Measurements from ENCODE around the gene EXOC7.
"Not testable (repeated sequence)": the region's sequence is repeated elsewhere in the genome, so short reads cannot be mapped to it uniquely, and the experiment has no call there.

Gene EXOC7

GRCh38 chr17:76076765-76077583 is 26.6 kb downstream of the EXOC7 start:
- H3K9me3 Mint-ChIP-seq: no peaks in the 10 kb centered on the region
- H3K27ac Mint-ChIP-seq (ENCODE audit: low read depth): peak overlapping the region; percentile 62
- no peak for DNase-seq (ENCODE audit: low spot score in 2 of 2)
- peaks cover 31% of the 10 kb centered on the region for H3K4me1 Mint-ChIP-seq
- ATAC-seq (replicated peaks; ENCODE audit: extremely low read depth, poor library complexity, severe bottlenecking): peak; percentile 35
- peak overlapping the region; percentile 69 for H3K4me3 Mint-ChIP-seq
- H3K27me3 Mint-ChIP-seq: peaks cover 37% of the 10 kb centered on the region
- peaks cover 17% of the 10 kb centered on the region for H3K36me3 Mint-ChIP-seq (ENCODE audit: insufficient read depth)

GRCh38 chr17:76076146-76076764 is 27.3 kb downstream of the EXOC7 start:
- Mint-ChIP-seq H3K27me3 (peaks cover 37% of the 10 kb centered on the region), H3K4me1 (peaks cover 39% of the 10 kb centered on the region), H3K27ac (ENCODE audit: low read depth) (peak overlapping the region; percentile 62), H3K36me3 (ENCODE audit: insufficient read depth) (peaks cover 17% of the 10 kb centered on the region), H3K4me3 (peak overlapping the region; percentile 69), H3K9me3 (no peaks in the 10 kb centered on the region)
- ATAC-seq (replicated peaks; ENCODE audit: extremely low read depth, poor library complexity, severe bottlenecking) (no peak), DNase-seq (ENCODE audit: low spot score in 2 of 2) (no peak)

GRCh38 chr17:76075364-76076145 is 28.0 kb downstream of the EXOC7 start:
- peaks cover 37% of the 10 kb centered on the region for H3K27me3 Mint-ChIP-seq
- peak overlapping the region; percentile 77 for H3K4me3 Mint-ChIP-seq
- peaks cover 17% of the 10 kb centered on the region for H3K36me3 Mint-ChIP-seq (ENCODE audit: insufficient read depth)

GRCh38 chr17:76074390-76075363 is 28.9 kb downstream of the EXOC7 start, which contains the start of gene GALR2:
GALR2 (plus strand) TSS chr17:76074781; CDS start chr17:76074884, 103 bp downstream.
- ATAC-seq (replicated peaks; ENCODE audit: extremely low read depth, poor library complexity, severe bottlenecking): no peak
- Mint-ChIP-seq H3K27ac (ENCODE audit: low read depth) (no peak within 1 kb of the TSS), H3K4me3 (peak within 1 kb of the TSS; percentile 77), H3K4me1 (peaks cover 52% of the 10 kb centered on the region), H3K27me3 (peaks cover 37% of the 10 kb centered on the region), H3K9me3 (no peaks in the 10 kb centered on the region), H3K36me3 (ENCODE audit: insufficient read depth) (peaks cover 18% of the 10 kb centered on the region)
- no peak for DNase-seq (ENCODE audit: low spot score in 2 of 2)

More at GRCh38 chr17:76075364-76076145, 28.0 kb downstream of the EXOC7 start:
- Mint-ChIP-seq H3K27ac (ENCODE audit: low read depth) (no peak overlapping the region), H3K4me1 (peaks cover 46% of the 10 kb centered on the region), H3K9me3 (no peaks in the 10 kb centered on the region)
- ATAC-seq (replicated peaks; ENCODE audit: extremely low read depth, poor library complexity, severe bottlenecking) (no peak), DNase-seq (ENCODE audit: low spot score in 2 of 2) (no peak)

GRCh38 chr17:76072148-76072858 is 31.3 kb downstream of the EXOC7 start, which contains the start of gene SRP68:
SRP68 (minus strand) TSS chr17:76072517; CDS start chr17:76072491, 26 bp downstream.
- DNase-seq (ENCODE audit: low spot score in 2 of 2) (peak; percentile 64 to 65), ATAC-seq (replicated peaks; ENCODE audit: extremely low read depth, poor library complexity, severe bottlenecking) (peak; percentile 84)
- Mint-ChIP-seq H3K36me3 (ENCODE audit: insufficient read depth) (peaks cover 29% of the 10 kb centered on the region), H3K27ac (ENCODE audit: low read depth) (peak within 1 kb of the TSS; percentile 96), H3K9me3 (no peaks in the 10 kb centered on the region), H3K27me3 (peaks cover 31% of the 10 kb centered on the region), H3K4me1 (peaks cover 44% of the 10 kb centered on the region), H3K4me3 (peak within 1 kb of the TSS; percentile 98)

- peak overlapping the region; percentile 98 for H3K4me3 Mint-ChIP-seq
- peaks cover 37% of the 10 kb centered on the region for H3K4me1 Mint-ChIP-seq
- H3K9me3 Mint-ChIP-seq: no peaks in the 10 kb centered on the region
- H3K27ac Mint-ChIP-seq (ENCODE audit: low read depth): peak overlapping the region; percentile 96
- H3K36me3 Mint-ChIP-seq (ENCODE audit: insufficient read depth): peaks cover 35% of the 10 kb centered on the region
- peaks cover 24% of the 10 kb centered on the region for H3K27me3 Mint-ChIP-seq
- peak; percentile 43 for ATAC-seq (replicated peaks; ENCODE audit: extremely low read depth, poor library complexity, severe bottlenecking)
- DNase-seq (ENCODE audit: low spot score in 2 of 2): no peak
Measured at GRCh38 chr17:76071531-76072147, 31.9 kb downstream of the EXOC7 start.

- Mint-ChIP-seq H3K27ac (ENCODE audit: low read depth) (no peak overlapping the region), H3K27me3 (no peaks in the 10 kb centered on the region), H3K4me3 (no peak overlapping the region), H3K9me3 (no peaks in the 10 kb centered on the region), H3K36me3 (ENCODE audit: insufficient read depth) (peaks cover 72% of the 10 kb centered on the region), H3K4me1 (peaks cover 18% of the 10 kb centered on the region)
- DNase-seq (ENCODE audit: low spot score in 2 of 2) (no peak), ATAC-seq (replicated peaks; ENCODE audit: extremely low read depth, poor library complexity, severe bottlenecking) (no peak)
Measured at GRCh38 chr17:76065775-76066174, 37.8 kb downstream of the EXOC7 start.

- H3K4me1 Mint-ChIP-seq: peaks cover 9% of the 10 kb centered on the region
- H3K9me3 Mint-ChIP-seq: no peaks in the 10 kb centered on the region
- no peak for DNase-seq (ENCODE audit: low spot score in 2 of 2)
- peaks cover 84% of the 10 kb centered on the region for H3K36me3 Mint-ChIP-seq (ENCODE audit: insufficient read depth)
- H3K4me3 Mint-ChIP-seq: peak overlapping the region; percentile 22
- no peaks in the 10 kb centered on the region for H3K27me3 Mint-ChIP-seq
- peak; percentile 79 for ATAC-seq (replicated peaks; ENCODE audit: extremely low read depth, poor library complexity, severe bottlenecking)
- H3K27ac Mint-ChIP-seq (ENCODE audit: low read depth): peak overlapping the region; percentile 87
Measured at GRCh38 chr17:76063875-76064546, 39.6 kb downstream of the EXOC7 start.

GRCh38 chr17:76058264-76058663 is 45.3 kb downstream of the EXOC7 start:
- H3K9me3 Mint-ChIP-seq; H3K27ac Mint-ChIP-seq (ENCODE audit: low read depth); H3K27me3 Mint-ChIP-seq; H3K4me3 Mint-ChIP-seq; ATAC-seq (replicated peaks; ENCODE audit: extremely low read depth, poor library complexity, severe bottlenecking); H3K4me1 Mint-ChIP-seq; DNase-seq (ENCODE audit: low spot score in 2 of 2): not testable (repeated sequence)
- H3K36me3 Mint-ChIP-seq (ENCODE audit: insufficient read depth): peaks cover 87% of the 10 kb centered on the region

GRCh38 chr17:76056882-76057281 is 46.7 kb downstream of the EXOC7 start:
- Mint-ChIP-seq H3K4me3 (no peak overlapping the region), H3K4me1 (peaks cover 5% of the 10 kb centered on the region), H3K27me3 (no peaks in the 10 kb centered on the region), H3K27ac (ENCODE audit: low read depth) (peak overlapping the region; percentile 22), H3K9me3 (no peaks in the 10 kb centered on the region), H3K36me3 (ENCODE audit: insufficient read depth) (peaks cover 82% of the 10 kb centered on the region)
- DNase-seq (ENCODE audit: low spot score in 2 of 2) (no peak), ATAC-seq (replicated peaks; ENCODE audit: extremely low read depth, poor library complexity, severe bottlenecking) (no peak)

Measured in central memory CD8-positive, alpha-beta T cell (primary cell).